Peyer's patch (tissue), 4 donors: Measurements from ENCODE around the gene WFS1.

Experiments used
- CTCF ChIP-seq, 6 experiments: fragments of 450-650 bp in 4 of 6; fragments of 200-600 bp in 2 of 6; sonication (generic) in 1 of 6; IDR thresholded peaks; one replicate each; pipeline ENCODE4 v1.5.1; 2017 to 2019; ENCODE audit warnings: antibody characterized with exemption in 6 of 6, mild to moderate bottlenecking in 3 of 6, moderate library complexity in 1 of 6
- POLR2A ChIP-seq, 2 donors: fragments of 450-650 bp; IDR thresholded peaks; one replicate each; pipeline ENCODE4 v1.5.1; 2017; ENCODE audit warnings: antibody characterized with exemption in 2 of 2, mild to moderate bottlenecking in 2 of 2, moderate library complexity in 2 of 2

DNA sequence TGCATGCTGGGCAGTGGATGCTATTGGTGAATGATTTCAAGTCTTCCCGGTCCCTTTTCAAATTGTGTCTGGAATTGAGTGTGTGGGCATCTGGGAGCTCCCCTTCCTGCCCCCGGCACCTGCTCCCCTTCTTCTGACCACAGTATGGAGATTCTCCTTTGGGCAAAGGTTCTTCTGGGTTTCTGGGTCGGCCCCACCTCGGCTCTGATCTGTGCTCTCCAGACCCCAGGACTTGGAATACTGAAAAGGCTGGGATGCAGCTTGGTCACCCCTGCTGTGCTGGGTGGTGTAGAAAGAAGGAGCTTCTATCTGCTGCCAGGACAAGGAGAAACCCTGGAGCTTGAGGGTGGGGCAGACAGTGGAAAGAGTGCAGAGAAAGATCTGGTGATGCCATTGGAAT, 78.8 kb downstream of the WFS1 start:
- TF ChIP-seq CTCF (IDR thresholded peaks at IDR 0.05) (no peak), POLR2A (IDR thresholded peaks at IDR 0.05) (no peak)
